Adrenal gland (tissue), 12 donors: ENCODE data around the gene MICB. TPM values are rescaled to one million over a fixed set of nuclear protein-coding genes. Genes with fewer than 3 reads are reported as not detected.

Experiments used
- DNase-seq, 7 donors: peaks; one replicate each; pipeline ENCODE4 v3.0.0-alpha.2; 2019 to 2020
- H3K27ac ChIP-seq, 5 donors: fragments of 200-600 bp; sonication (generic) in 4 of 5; 1 replicate in 3 of 5; 2 replicates in 2 of 5; pipeline versions ENCODE4 v1.5.1 to v1.8.0; 2016 to 2020; ENCODE audit warnings: mild to moderate bottlenecking in 1 of 5
- H3K27me3 ChIP-seq: fragments of 200-600 bp; 2 replicates; pipeline ENCODE4 v1.8.0; 2021
- H3K36me3 ChIP-seq, 2 donors: fragments of 200-600 bp; replicated peaks in 1 of 2; 1 replicate in 1 of 2; 2 replicates in 1 of 2; pipeline versions ENCODE4 v1.5.1 to v1.8.0; 2018 to 2022
- H3K4me1 ChIP-seq, 2 donors: fragments of 200-600 bp; replicated peaks in 1 of 2; 1 replicate in 1 of 2; 2 replicates in 1 of 2; pipeline versions ENCODE4 v1.5.1 to v1.8.0; 2018 to 2021
- H3K4me3 ChIP-seq, 4 donors: fragments of 200-600 bp; sonication (generic) in 3 of 4; one replicate each; pipeline ENCODE4 v1.5.1; 2016 to 2018
- H3K9me3 ChIP-seq, 3 donors: fragments of 200-600 bp; sonication (generic) in 1 of 3; replicated peaks in 1 of 3; 1 replicate in 2 of 3; 2 replicates in 1 of 3; pipeline versions ENCODE4 v1.5.1 to v1.8.0; 2016 to 2021
- CTCF ChIP-seq, 6 experiments: fragments of 450-650 bp in 4 of 6; fragments of 200-600 bp in 2 of 6; sonication (generic) in 1 of 6; IDR thresholded peaks; 1 replicate in 5 of 6; 2 replicates in 1 of 6; pipeline versions ENCODE4 v1.5.1 to v1.8.0; 2016 to 2021; ENCODE audit warnings: antibody characterized with exemption in 6 of 6, mild to moderate bottlenecking in 2 of 6, moderate library complexity in 1 of 6
- POLR2A ChIP-seq, 2 donors: fragments of 450-650 bp; IDR thresholded peaks; one replicate each; pipeline ENCODE4 v1.6.1; 2017; ENCODE audit warnings: antibody characterized with exemption in 2 of 2, mild to moderate bottlenecking in 2 of 2, moderate library complexity in 1 of 2
- WGBS, 4 donors: extraction: QIAGEN DNeasy Blood & Tissue Kit in 2 of 4; methylation state at CpG; one replicate each; pipeline versions ENCODE4 v1.1.5 to v1.1.7; 2013 to 2017; 5-methylcytosine and 5-hydroxymethylcytosine counted together
- intact Hi-C, 2 donors: fragments of 100-400 bp; cut with DNase I; formaldehyde crosslinking; loops; one replicate each; pipeline versions ENCODE4 v1.14.1 to v1.15.0; 2022 to 2023
- polyA plus RNA-seq, 3 donors: library from polyadenylated mRNA; stranded (reverse); fragments of 200-250 nt in 2 of 3; fragments of 350-450 nt in 1 of 3; fragmentation: Illumina TruSeq in 1 of 3; extraction: RNeasy Lipid Tissue Mini Kit (QIAGEN cat#74804) in 1 of 3; gene quantifications; one replicate each; pipeline ENCODE4 v1.2.3, GENCODE V29; 2013 to 2014
- total RNA-seq, 9 donors: library from RNA; depleted of rRNA in 4 of 9; stranded (reverse); fragments of >200 nt in 4 of 9; fragments of 120-200 nt in 1 of 9; fragmentation: NEBNext Ultra II Directional in 1 of 9; extraction: Animal tissue kit (Norgen Biotek cat#: 25700) in 1 of 9; gene quantifications; one replicate each; pipeline versions ENCODE4 v1.1.0 to v1.2.4, GENCODE V29; 2013 to 2023
- donor health status: healthy with polysubstance abuse.
- donor health status: Bipolar disorder and iron deficiency.
- donor health status: DM: yes; HTN: yes; CAD: no.
- donor health status: DM: no; HTN: no; CAD: no.
- donor health status: DM: no; HTN: no; CAD: no.
- donor health status: DM: yes; HTN: yes; CAD: no.

Gene MICB
- total and polyA plus RNA-seq, 12 donors: 0.57 to 3.3 (median 2.9) TPM

- intact Hi-C loops: no loop called here
- Histone ChIP-seq H3K27ac (no peak overlapping the region), H3K4me1 (peaks cover 2 to 3% of the 10 kb centered on the region in 2 donors), H3K27me3 (no peaks in the 10 kb centered on the region), H3K36me3 (peaks cover 0 to 58% of the 10 kb centered on the region in 2 donors), H3K4me3 (no peak overlapping the region), H3K9me3 (no peaks in the 10 kb centered on the region)
- WGBS, 4 donors: 67 to 90% (median 71%) methylated on average over 5 to 6 of the region's 6 CpGs
- no peak for DNase-seq
- TF ChIP-seq POLR2A (IDR thresholded peaks at IDR 0.05): no peak
- no peak for TF ChIP-seq CTCF (IDR thresholded peaks at IDR 0.05)
Observed at GRCh38 chr6:31530659-31531058, 32.7 kb downstream of the MICB start.

GRCh38 chr6:31531162-31531561, 33.2 kb downstream of the MICB start:
- H3K27ac ChIP-seq: no peak overlapping the region
- TF ChIP-seq POLR2A (IDR thresholded peaks at IDR 0.05) (no peak), CTCF (IDR thresholded peaks at IDR 0.05) (no peak)
- DNase-seq: no peak
- no peak overlapping the region for H3K4me3 ChIP-seq
- no peaks in the 10 kb centered on the region for H3K9me3 ChIP-seq
- peaks cover 0 to 63% of the 10 kb centered on the region in 2 donors for H3K36me3 ChIP-seq
- H3K27me3 ChIP-seq: no peaks in the 10 kb centered on the region
- 85 to 91% (median 90%) methylated on average over 7 of the region's 7 CpGs for WGBS, 4 donors
- peaks cover 0 to 3% of the 10 kb centered on the region in 2 donors for H3K4me1 ChIP-seq
- intact Hi-C loops: no loop called here

- H3K36me3 ChIP-seq: peaks cover 0 to 71% of the 10 kb centered on the region in 2 donors
- 64 to 71% (median 67%) methylated on average over 9 of the region's 9 CpGs for WGBS, 4 donors
- TF ChIP-seq CTCF (IDR thresholded peaks at IDR 0.05): no peak
- TF ChIP-seq POLR2A (IDR thresholded peaks at IDR 0.05): no peak
- H3K4me1 ChIP-seq: peaks cover 0 to 8% of the 10 kb centered on the region in 2 donors
- H3K9me3 ChIP-seq: no peaks in the 10 kb centered on the region
- no peaks in the 10 kb centered on the region for H3K27me3 ChIP-seq
- DNase-seq: no peak
- intact Hi-C loops: no loop called here
- no peak overlapping the region for H3K4me3 ChIP-seq
- peak overlapping the region in 1 of 5 donors; percentile 14 for H3K27ac ChIP-seq
Observed at GRCh38 chr6:31531771-31532643, 34.1 kb downstream of the MICB start.

- peak in 2 of 7 donors; percentile 33 to 48 for DNase-seq
- 29 to 46% (median 39%) methylated on average over 9 of the region's 9 CpGs for WGBS, 4 donors
- intact Hi-C loops: no loop called here
- Histone ChIP-seq H3K36me3 (peaks cover 0 to 80% of the 10 kb centered on the region in 2 donors), H3K27ac (peak overlapping the region in 1 of 5 donors; percentile 14), H3K27me3 (no peaks in the 10 kb centered on the region), H3K4me3 (no peak overlapping the region), H3K9me3 (no peaks in the 10 kb centered on the region), H3K4me1 (peaks cover 0 to 11% of the 10 kb centered on the region in 2 donors)
- TF ChIP-seq POLR2A (IDR thresholded peaks at IDR 0.05) (no peak), CTCF (IDR thresholded peaks at IDR 0.05) (no peak)
Observed at GRCh38 chr6:31532644-31533454, 34.9 kb downstream of the MICB start.
